GM19328 (cell line): Measurements from ENCODE around the gene OR4S2.

Experiments used
- ATAC-seq: cut with Tn5 transposase; IDR thresholded peaks from one replicate; pipeline ENCODE4 v1.9.1; 2021; ENCODE audit warnings: mild to moderate bottlenecking, moderate library complexity; ENCODE audit not compliant: unreplicated experiment

OR4S2 gene

DNA sequence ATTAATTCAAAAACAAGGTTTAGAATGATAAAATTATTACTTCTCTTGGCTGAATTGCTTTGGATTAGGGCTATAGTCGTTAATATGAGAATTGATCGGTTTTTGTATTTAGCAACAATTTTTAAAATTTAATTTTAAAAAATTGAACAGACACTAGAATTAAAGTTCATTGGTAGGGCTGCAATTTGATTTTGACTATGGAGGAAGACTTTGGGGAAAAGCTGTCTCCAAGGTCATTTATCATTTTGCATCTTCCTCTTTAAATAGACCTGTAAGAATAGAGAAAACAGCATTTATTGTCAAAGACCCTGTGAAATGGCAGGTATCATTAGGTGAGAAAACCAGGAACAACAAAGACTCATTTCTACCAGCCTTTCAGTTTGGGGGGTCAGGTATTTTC, at the start of gene OR4S2:
TSS of gene OR4S2 (plus strand) at position 301 of the 400 bp plus-strand sequence. CDS start 2,577 bp downstream, outside the sequence.
- no peak for ATAC-seq

DNA sequence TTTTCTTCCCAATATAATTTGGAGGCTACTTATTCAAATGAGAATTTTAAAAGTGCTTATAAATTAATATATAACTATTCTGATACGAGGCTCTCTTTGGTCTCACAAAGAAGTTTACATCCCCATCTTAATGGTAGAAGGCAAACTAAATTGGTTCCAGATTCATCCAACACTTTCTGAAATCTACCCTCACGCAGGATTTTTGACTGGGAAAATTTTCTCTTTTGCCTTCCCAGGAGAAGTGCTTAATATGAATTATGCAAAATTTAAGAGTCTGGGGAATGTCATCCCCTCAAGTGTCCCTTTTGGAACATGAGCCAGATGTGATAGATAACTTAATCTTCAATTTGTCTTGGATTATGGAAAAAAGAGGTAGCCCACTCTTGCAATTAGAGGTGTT, 40.6 kb upstream of the OR4S2 start, which contains the start of gene OR4C11:
TSS of gene OR4C11 (minus strand) at position 101 of the 400 bp plus-strand sequence. CDS start 3,272 bp downstream, outside the sequence.
- ATAC-seq: no peak

GRCh38 chr11:55624531-55624930, 23.6 kb upstream of the OR4S2 start:
- ATAC-seq: no peak

DNA sequence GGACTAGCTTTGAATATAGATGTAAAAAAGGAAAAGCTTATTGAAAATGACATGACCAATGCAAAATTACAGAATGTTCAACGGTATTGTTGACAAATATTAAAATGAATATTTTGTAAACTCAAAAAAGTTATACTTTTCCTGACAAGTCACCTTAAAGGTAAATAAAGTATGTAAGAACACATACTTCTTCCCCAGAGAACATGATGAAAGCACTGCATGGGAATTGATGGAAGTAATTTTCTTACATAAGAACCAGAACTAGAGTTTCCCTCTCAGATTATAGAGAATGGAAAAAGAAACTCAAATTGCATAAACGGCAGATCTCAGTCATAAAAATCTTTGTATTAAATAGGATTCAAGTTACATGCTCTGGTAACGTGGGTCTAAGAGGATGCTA, 13.3 kb upstream of the OR4S2 start, which contains the start of gene OR4P4:
TSS of gene OR4P4 (plus strand) at position 301 of the 400 bp plus-strand sequence.
- ATAC-seq: no peak

- no peak for ATAC-seq
These were observed 4.4 kb downstream of the OR4S2 start for GRCh38 chr11:55652560-55652959.

GRCh38 chr11:55655096-55655495, 7.0 kb downstream of the OR4S2 start:
- no peak for ATAC-seq

- peak; percentile 94 for ATAC-seq
These were observed 10.0 kb downstream of the OR4S2 start for GRCh38 chr11:55658031-55658573.

GRCh38 chr11:55658608-55659007, 10.5 kb downstream of the OR4S2 start:
- peak; percentile 7 for ATAC-seq

- no peak for ATAC-seq
These were observed 13.8 kb downstream of the OR4S2 start, which contains the start of gene OR4C6 for GRCh38 chr11:55661901-55662300. OR4C6 (plus strand) TSS chr11:55662201; CDS start chr11:55665167, 2,966 bp downstream.

- ATAC-seq: no peak
These were observed 21.2 kb downstream of the OR4S2 start for GRCh38 chr11:55669376-55669775.

- no peak for ATAC-seq
These were observed 25.7 kb downstream of the OR4S2 start for GRCh38 chr11:55673860-55674259.

DNA sequence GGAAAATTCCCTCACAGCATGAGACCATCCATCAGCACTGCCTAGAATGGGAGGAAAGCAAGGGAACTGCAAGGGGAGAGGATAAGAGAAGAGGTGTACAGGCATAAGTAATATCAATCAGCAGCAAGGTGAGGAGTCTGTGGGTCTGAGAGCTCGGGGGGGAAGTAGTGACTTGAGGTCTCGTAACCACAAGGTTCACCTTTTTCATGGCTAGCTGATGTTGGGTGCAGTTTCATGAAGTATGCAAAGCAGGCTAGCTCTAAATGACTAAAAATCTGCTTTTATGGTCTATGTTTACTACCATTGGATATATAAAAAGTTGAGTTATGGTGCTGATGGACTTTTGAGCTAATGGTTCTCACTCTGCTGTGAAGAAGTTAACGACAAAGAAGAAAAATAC, 49.7 kb downstream of the OR4S2 start:
- ATAC-seq: peak; percentile 47

GRCh38 chr11:55701429-55701828, 53.3 kb downstream of the OR4S2 start:
- ATAC-seq: no peak
